ENCODE results near the gene ZBTB7C. TPM values are rescaled to one million over a fixed set of nuclear protein-coding genes. Genes with fewer than 3 reads are reported as not detected.

The ZBTB7C gene
- total and polyA plus RNA-seq, 2 of the 8 experiments (the other 6 are each of a cell fraction or from before 2014, with no cell fraction given): 0.15 to 0.45 TPM

DNA sequence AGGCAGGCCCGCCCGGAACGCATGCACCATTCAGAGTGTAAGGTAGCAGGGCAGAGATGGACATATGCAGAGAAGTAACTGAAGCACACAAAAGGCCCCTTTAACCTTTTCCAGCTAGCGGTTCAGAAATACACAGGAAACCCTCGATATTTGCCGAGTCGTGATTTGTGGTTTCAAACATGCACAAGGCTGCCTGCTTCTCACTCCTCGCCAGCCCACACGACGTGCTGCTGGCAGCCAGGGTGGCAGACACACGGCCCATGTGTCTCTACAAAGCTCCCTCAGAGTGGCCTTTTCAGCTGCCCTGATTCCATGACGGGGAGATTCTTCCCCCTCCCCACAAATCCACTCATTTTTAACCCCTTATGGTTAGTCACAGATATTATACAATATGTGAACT lies 23.6 kb downstream of the ZBTB7C start:
- Histone ChIP-seq H3K4me1 (replicated peaks in 1 of 4; ENCODE audit: control insufficient read depth in 3 of 4, insufficient read depth in 4 of 4, low read length in 3 of 4) (no peaks in the 10 kb centered on the region), H3K79me2 (ENCODE audit: control insufficient read depth in 1 of 2, insufficient read depth in 2 of 2, low read length in 2 of 2) (no peaks in the 10 kb centered on the region), H3K18ac (ENCODE audit: extremely low read depth, low read length) (no peak overlapping the region), H2BK5ac (ENCODE audit: low read depth, low read length) (no peak overlapping the region), H3K4ac (replicated peaks; ENCODE audit: insufficient read length, low read depth, low read length) (no peak overlapping the region), H3K27me3 (replicated peaks in 1 of 4; ENCODE audit: control insufficient read depth in 3 of 4, extremely low read depth in 1 of 4, insufficient read depth in 3 of 4, low read length in 3 of 4) (no peaks in the 10 kb centered on the region), H3K23ac (ENCODE audit: insufficient read length) (no peak overlapping the region), H3K14ac (ENCODE audit: insufficient read length) (no peak overlapping the region), H2BK20ac (ENCODE audit: low read length) (no peak overlapping the region), H3K79me1 (ENCODE audit: low read depth, low read length) (no peaks in the 10 kb centered on the region), H3K23me2 (ENCODE audit: low read depth, low read length) (no peaks in the 10 kb centered on the region), H2BK120ac (replicated peaks; ENCODE audit: low read depth, low read length) (no peak overlapping the region), H3K4me3 (ENCODE audit: extremely low read depth in 1 of 4, insufficient read depth in 2 of 4, low read depth in 3 of 4, low read length in 4 of 4) (no peak overlapping the region), H4K20me1 (replicated peaks in 1 of 2; ENCODE audit: control insufficient read depth in 1 of 2, insufficient read depth in 2 of 2, low read length in 2 of 2) (no peaks in the 10 kb centered on the region), H3K36me3 (ENCODE audit: control insufficient read depth in 2 of 4, insufficient read depth in 4 of 4, low read length in 3 of 4) (no peaks in the 10 kb centered on the region), H3K9me3 (ENCODE audit: insufficient read depth in 2 of 2, low read depth in 1 of 2, low read length in 1 of 2) (no peaks in the 10 kb centered on the region), H2AK5ac (ENCODE audit: low read depth, low read length) (no peak overlapping the region), H4K8ac (ENCODE audit: extremely low read depth, insufficient read depth, low read length) (no peak overlapping the region), H2BK12ac (ENCODE audit: low read depth, low read length) (no peak overlapping the region), H2BK15ac (ENCODE audit: low read length) (no peak overlapping the region), H4K5ac (ENCODE audit: insufficient read length, low read depth, low read length) (no peak overlapping the region), H4K91ac (replicated peaks; ENCODE audit: insufficient read length, low read length) (no peak overlapping the region), H3K56ac (replicated peaks; ENCODE audit: insufficient read length, low read depth, low read length) (no peak overlapping the region), H3K9ac (replicated peaks in 1 of 4; ENCODE audit: extremely low read depth in 1 of 4, low read depth in 3 of 4, low read length in 3 of 4) (no peak overlapping the region), H3K4me2 (ENCODE audit: insufficient read depth in 1 of 2, low read depth in 2 of 2, low read length in 2 of 2) (no peak overlapping the region), H3K27ac (ENCODE audit: low read depth, low read length) (no peak overlapping the region), H2AFZ (ENCODE audit: low read length) (no peak overlapping the region)
- TF ChIP-seq ATF2 (IDR thresholded peaks at IDR 0.05; ENCODE audit: low read length): no peak
- TF ChIP-seq CHD1 (IDR thresholded peaks at IDR 0.05; ENCODE audit: low read depth, low read length): no peak
- no peak for TF ChIP-seq SIN3A (conservative IDR thresholded peaks at IDR 0.05 in 1 of 2, IDR thresholded peaks at IDR 0.05 in 1 of 2; ENCODE audit: low read depth in 1 of 2, low read length in 2 of 2)
- TF ChIP-seq HDAC6 (IDR thresholded peaks at IDR 0.05; ENCODE audit: low read depth, low read length): no peak
- CTCF ChIA-PET (ENCODE audit: partially characterized antibody): interaction anchor here (1.1 to 2.2 kb wide), 3 partner anchors 10 to 12 kb away, joined by 3 to 5 read pairs (median 3); no protein-coding TSS in a partner anchor
- DNase-seq (ENCODE audit: low read depth in 1 of 2, low spot score in 2 of 2) (no peak), FAIRE-seq (no peak)
- POLR2A ChIA-PET (ENCODE audit: partially characterized antibody): interaction anchor here (0.6 to 0.7 kb wide), 2 partner anchors 16 to 245 kb away, joined by 3 read pairs; no protein-coding TSS in a partner anchor
- WGBS, 2 experiments (ENCODE audit: extremely low coverage in 1 of 2, insufficient coverage in 1 of 2, insufficient read length in 1 of 2, insufficient replicate concordance in 2 of 2, low coverage in 1 of 2, low lambda C conversion rate in 2 of 2, missing lambda C conversion rate in 1 of 2): 86% methylated on average over 12 of the region's 12 CpGs; no CpG with 5 or more reads in 1 of the 2 experiments
